ENCODE results near the gene IRAK2.

- TF ChIP-seq CTCF (IDR thresholded peaks at IDR 0.05; ENCODE audit: low read depth, low read length) (no peak), POLR2A (IDR thresholded peaks at IDR 0.05; ENCODE audit: extremely low read depth, insufficient read length) (no peak), MYC (IDR thresholded peaks at IDR 0.05; ENCODE audit: low read depth, low read length) (no peak)
- TF ChIP-seq, protein P1, sequence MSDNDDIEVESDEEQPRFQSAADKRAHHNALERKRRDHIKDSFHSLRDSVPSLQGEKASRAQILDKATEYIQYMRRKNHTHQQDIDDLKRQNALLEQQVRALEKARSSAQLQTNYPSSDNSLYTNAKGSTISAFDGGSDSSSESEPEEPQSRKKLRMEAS (IDR thresholded peaks at IDR 0.05; ENCODE audit: low read depth, low read length): no peak
Measured at GRCh38 chr3:10280177-10280529, 115.4 kb downstream of the IRAK2 start.
